Activated T-cell treated with anti-CD3 and anti-CD28 coated beads for 1 hour (primary cell): ENCODE measurements around the gene C8A.

ENCODE experiments used
- DNase-seq: peaks from one replicate; pipeline ENCODE4 v3.0.0-alpha.2; 2020; ENCODE audit warnings: low read depth

Gene C8A

DNA sequence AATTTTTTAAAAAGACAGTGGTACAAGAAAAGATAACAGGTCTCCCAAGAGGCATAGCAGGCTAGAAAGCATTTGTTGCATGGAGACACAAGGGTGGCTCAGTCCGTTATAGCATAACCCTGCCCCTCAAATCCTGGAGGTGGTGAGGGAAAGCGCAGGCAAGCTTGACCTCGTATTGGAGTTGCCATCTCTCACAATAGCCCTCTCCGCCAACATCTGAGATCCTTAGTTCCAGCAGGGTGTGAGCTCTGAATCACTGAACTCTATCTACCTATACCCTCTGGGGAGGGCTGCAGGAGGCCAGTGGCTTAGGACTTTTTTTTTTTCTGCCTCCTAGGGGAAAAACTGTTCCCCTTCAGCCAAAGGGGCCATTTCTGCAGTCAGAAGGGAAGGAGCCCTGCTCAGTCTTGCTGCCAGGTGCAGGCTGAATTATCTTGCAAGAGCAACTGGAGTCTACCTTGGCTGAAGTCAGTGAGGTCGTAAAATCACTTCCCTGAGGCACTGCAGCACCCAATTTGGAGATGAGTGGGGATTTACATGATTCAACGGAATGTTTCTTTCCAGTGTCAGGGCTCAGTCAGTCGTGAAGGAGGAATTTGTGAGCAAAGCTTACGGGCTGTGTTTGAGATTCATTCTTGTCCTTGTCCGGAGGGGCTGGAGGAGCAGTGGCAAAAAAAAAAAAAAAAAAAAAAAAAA is 17.2 kb upstream of the C8A start:
- no peak for DNase-seq

DNA sequence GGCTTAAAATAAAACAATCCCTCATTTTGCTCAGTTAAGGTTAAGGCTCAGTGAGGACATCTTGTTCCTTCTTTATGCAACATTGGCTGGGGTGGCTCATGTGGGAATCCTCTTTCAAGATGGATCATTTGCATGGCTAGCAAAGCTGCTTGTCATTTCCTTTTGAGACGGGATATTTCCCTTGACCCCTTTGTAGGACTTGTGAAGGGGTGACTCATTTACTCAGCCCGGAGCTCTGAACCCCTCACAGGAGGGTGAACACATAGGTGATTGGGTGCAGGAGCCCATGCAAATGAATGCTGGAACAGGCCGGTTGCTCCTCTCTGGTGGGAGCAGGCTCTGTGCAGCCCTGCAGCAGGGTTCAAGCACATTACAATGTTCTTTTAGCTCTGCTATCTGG is 15.8 kb upstream of the C8A start:
- no peak for DNase-seq

DNA sequence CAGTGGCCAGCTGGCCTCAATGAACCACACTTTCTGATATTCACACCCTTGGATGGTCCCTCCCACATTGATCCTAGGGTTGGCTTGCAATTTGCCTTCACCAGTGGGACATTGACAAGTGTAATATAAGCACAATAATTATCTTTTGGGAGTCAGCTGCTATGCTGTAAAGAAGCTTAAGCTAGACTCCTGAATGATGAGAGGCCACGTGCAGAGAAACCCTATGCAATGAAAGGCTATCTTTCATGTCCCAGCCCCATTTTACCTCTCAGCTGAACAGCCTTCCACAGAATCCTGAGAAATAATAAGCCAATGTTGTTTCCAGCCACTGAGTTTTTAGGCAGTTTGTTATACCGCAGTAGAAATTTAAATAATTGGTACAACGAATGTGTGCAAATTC is 11.1 kb upstream of the C8A start:
- DNase-seq, result no peak

DNA sequence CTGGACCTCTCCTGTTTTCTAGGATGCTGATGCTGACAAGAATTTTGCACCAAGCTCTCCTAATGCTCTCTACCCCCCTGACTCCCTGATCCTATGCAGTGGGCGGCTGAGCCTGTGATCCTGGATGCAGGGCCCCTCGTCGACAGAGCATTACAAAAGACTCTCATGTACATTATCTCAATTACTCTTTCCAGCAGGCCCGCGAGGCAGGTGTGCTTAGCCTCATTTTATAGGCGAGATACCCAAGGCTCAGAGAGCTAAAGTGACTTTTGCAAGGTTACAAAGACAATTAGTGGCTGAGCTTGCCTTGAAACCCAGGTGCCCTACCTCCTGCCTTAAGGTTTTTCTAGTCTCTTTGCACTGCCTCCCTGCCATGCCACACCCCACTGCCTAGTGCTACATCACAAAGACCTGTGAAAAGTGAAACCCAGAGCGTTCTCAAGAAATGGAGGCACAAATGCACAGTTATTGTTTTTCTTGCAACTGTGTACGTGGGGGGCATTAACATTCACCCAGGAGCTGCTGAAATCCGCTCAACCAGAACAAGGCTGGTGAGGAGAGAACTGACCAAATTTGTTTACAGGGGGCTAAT is 10.0 kb upstream of the C8A start:
- DNase-seq, result no peak

DNA sequence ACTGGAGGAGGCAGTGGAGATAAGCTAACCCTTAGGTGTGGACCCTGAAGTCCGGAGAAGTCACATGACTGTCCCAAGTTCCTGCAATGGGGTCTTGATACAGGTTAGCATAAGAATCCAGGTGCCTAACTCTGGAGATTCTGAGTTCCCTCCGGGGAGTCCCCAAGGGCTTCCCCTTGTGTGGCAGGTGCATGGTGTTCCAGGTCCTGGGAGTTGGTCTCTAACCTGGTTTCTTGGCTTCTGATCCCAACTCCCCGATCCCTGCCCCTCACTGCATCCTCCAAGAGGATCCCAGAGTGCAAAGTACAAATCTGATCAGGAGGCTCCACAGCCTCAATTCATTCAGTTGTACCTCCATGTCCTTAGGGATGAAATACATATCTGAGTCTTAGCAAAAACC is 9.3 kb upstream of the C8A start:
- DNase-seq, result no peak

DNA sequence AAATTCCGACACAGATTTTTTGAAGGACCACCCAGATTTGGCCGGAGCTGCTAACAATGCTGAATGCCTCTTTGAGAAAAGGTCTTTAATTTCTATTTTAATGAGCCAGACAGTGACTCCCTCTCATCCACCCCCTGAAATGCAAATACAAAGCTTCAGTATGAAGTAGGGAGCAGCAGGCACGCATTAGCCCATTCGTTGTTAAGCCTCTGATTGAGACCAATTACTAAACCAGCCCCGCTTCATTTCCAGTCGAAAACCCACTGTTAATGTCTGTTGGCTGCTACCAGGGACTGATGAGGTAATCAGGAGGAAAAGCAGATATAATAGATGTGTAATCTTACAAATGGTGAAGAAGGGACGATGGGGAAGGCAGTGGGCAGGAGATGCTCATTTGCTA is 4.8 kb upstream of the C8A start:
- DNase-seq, result no peak

DNA sequence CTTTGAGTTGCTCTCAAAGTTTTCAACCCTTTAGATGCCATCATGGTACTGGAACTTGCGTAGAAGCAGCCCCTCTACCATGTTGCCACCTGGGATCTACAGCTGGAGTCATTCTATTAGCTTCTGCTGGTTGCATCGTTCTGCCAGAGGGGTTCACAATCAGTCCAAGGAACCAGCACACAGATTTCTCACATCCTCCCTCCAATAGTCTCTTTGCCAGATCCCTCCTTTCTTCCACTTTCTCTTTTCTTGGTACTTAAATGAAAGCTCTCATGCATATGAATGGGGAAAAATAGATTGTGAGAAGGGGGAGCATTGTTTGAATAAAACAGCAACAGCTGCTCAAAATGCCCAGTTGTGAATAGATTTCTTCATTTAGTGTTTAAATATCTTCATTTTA is 4.2 kb upstream of the C8A start:
- DNase-seq, result no peak

DNA sequence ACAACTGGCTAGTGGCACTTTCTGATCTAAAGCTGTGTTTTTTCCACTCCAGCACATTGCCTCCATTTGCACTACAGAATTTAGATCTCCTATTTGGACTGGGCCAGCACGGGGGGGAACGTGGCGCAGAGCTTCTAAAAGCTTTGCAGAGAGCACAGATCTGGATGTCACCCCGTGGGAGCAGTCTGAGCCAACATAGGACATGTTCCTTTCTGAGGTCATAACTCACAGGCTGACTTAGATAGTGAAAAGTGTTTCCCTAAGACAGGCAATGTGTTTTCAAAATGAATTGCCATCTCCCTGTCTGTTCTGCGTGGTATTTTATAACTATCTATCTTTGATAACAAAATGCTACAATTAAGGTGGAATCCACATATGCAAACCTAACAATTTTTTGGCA is 3.7 kb upstream of the C8A start:
- DNase-seq, result no peak

DNA sequence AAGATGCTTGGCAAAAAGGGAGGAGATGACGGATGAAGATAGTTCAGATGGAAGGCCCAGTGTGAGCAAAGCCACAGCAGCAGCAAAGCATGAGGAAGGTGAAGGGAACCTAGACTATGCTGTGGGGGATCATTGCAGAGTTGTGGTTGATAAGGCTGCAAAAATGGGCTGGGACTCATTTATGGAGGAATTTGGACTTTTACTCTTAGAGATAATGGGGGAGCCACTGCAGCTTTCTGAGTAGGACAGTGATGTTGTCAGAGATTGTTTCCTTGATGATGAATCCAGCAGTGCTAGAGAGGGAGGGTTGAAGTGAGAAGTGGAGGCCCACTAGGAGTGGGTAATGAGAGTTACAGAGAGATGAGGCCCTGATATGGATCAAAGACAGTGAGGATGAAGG is 2.1 kb upstream of the C8A start:
- no peak for DNase-seq

DNA sequence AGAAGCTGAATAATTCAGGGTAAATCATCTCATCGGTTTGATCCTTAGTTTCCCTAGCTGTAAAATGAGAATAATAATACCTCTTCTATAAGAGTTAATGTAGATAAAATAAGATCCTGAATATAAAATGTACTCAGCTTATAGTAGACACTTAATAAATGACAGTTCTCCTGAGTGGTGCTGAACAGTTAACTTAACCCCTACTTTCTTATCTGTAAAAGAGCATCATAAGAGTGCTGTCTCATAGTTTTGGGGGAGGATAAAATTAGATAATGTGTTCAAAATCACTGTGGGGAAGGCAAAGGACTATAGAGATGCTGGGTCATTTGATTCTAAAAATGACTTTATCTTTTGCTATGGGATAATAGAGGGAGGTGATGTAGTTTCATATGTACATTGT is 593 bp downstream of the C8A start:
- DNase-seq, result no peak

DNA sequence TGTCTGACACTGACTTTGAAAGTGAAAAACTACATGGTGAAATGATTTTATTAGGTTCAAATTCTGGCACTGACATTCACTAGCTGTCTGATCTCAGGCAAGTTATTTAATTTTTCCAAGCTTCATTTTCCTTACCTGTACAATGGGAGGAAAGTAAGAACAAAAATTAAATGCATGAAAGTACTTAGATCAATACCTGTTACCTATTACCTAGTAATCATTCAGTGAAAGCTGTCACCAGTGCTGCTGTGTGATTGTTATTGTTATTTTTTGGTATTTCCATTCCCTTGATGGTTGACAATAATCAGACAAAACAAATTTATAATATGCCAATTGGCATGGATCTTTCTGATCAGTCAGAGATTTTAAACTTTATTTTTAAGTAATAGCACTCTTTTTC is 1.6 kb downstream of the C8A start:
- DNase-seq, result no peak

DNA sequence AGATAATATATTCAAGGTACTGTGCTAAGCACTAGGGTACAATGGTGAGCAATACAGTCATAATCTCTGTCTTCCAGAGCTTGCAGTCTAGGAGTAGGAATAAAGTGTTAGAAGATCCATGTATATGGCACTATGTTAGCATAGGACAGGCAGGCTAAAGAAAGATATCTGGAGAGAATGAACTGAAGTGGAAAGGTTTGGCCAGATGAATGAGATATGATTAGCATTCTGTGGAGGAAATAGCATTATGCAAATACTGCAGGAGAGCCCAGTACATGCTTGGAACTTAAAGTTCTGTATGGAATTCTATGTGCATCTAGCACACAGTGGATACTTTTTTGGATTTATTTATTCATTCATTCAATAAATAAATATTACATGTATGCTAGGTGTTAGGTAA is 4.7 kb downstream of the C8A start:
- no peak for DNase-seq

DNA sequence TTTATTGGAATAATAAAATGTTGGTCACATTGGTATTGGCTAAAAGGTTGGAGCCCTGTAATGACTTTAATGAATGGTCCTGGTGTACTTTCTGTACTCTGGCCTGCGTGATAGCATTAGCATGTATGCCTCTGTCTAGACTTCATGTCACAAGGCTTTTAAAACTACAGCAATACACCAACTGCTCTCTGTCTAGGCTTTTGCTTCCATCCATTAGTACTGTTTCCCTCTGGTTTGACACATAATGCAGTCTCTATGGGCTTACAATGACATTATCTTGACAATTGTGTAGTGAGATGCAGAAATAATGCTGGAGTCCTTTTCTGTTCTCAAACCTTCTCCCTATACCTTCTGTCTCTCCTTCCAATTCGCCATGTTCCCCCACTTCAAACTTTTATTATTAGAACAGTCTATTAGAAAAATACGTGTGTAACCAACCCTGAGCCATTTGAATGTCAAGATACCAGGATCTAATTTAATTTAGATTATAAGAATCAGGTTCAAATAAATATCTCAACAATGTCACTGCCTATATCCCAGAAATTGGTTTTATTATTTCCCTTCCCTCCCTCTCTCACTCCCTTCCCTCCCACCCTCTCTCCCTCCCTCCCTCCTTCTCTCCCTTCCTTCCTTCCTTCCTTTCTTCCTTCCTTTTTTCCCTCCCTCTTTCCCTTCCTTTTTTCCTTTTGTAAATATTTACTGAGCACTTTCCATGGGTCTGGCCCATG is 8.8 kb downstream of the C8A start:
- no peak for DNase-seq

DNA sequence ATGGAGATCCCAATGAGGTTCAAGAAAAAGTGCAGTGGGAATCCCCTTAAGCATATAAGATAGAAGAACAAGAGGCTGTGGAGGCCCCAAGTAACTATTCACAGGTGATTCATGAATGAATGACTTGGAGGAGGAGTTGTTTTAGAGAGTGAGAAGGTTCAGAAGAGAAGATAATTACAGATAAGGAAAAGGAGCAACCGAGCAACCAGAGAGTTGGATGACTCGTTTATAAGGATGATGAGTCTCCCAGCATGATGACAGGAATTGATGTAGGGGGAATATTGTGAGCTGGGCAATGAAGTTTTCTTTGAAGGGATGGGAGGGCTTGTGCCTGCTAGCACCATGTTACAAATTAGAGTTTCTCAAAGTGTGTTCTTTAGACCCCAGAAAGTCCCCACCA is 9.8 kb downstream of the C8A start:
- no peak for DNase-seq

DNA sequence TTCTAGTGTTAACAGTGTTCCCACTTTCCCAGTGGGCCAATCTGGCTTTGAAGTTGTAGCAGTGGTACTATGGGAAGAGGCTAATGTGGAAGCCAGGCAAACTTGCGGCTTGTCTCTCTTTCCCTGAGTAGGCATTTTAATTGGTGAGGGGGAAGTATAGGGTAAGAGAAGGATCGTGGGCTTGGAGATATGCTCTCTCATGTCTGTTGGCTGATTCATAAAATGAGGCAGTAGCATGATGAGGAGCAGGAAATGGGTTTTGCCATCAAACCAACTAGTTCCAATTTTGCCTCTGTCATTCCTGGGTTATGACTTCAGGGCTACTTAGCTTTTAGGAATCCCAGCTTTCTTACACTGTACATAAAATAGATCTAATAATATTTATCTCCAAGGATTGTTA is 12.1 kb downstream of the C8A start:
- no peak for DNase-seq

DNA sequence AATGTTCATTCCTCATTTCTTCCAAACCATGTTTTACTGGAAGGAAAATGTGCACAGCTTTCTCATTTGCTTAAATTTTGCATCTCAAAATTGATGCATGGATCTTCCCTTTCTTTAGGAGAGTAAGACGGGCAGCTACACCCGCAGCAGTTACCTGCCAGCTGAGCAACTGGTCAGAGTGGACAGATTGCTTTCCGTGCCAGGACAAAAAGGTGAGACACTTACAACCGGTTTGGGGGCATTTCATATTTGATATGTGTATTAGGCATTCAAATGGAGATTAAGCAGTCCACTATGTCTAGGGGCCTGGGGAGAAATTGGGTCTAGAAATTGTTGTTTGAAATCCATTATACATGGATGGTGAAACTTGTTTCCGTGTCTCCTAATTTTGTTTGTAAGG is 12.9 kb downstream of the C8A start:
- DNase-seq, result no peak

DNA sequence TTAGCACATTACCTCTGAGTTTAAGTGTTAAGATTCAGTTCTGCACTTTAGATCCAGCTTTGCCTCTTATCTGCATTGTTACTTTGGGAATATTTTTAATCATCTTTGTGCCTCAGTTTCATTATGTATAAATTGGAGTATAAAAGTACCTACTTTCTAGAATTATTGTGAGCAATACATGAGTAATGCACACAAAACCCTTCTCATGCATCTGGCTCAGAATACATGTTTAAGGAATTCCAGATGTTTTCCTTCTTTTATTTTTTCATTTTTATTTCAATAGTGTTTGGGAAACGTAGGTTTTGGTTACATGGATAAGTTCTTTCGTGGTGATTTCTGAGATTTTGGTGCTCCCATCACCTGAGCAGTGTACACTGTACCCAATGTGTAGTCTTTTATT is 14.2 kb downstream of the C8A start:
- DNase-seq, result no peak

DNA sequence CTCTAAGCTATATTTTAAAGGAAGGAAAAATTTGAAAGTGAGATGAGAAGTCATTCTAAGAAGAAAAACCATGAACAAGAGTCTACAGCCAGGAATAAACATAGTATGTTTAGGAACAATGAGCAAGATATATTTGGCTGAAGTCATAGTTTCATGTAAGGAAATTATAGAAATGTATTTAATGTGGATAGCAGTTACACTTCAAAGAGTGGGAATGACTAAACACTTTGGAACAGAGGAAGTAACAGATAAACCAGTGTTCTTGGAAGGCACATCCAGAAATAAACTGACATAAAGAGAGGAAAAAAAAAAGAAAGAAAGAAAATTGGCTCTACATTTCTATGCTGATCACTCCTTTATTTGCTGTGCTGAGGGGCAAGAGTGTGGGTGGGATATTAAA is 18.0 kb downstream of the C8A start:
- DNase-seq, result no peak

DNA sequence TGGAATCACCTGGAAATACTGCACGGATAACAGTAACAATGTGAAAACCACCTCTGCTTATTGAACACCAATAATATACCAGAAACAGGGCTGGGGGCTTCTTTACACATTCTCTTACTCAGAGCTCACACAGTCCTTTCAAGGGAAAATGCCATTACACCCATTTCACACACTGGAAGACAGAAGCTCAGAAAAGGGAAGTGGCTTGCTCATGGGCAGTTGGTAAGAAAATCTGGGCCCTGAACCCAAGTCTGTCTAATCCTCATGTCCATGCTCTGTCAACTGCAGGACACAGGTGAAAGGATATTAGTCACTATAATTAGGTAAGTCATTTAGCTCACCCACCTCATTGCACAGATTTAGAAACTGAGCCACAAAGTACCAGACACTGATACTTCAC is 18.6 kb downstream of the C8A start:
- no peak for DNase-seq

DNA sequence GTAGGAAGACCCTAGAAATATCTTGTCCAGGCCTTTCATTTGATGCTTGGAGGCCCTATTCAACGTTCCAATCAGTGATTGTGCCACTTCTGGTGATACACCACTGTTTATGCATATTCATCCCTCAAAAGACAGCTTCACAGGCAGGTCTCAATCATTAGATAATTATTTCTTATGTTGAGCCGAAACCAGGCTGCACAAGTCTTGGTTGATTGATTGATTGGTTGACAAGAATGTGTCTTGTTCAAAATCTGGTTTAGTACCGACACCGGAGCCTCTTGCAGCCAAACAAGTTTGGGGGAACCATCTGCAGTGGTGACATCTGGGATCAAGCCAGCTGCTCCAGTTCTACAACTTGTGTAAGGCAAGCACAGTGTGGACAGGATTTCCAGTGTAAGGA is 20.1 kb downstream of the C8A start:
- no peak for DNase-seq

DNA sequence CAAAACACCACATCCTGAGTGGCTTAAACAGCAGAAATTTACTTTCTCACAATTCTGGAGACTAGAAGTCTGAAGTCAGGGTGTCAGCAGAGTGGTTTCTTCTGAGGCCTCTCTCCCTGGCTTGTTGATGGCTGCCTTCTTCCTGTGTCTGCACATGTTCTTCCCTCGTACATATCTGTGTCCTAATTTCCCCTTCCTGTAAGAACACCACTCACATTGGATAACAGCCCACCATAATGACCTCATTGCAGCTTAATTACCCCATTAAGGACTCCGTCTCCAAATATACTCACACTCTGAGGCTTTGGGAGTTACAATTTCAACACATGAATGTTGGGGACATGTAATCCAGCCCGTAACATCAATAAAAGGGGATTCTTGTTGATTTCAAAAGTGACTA is 23.4 kb downstream of the C8A start:
- no peak for DNase-seq

DNA sequence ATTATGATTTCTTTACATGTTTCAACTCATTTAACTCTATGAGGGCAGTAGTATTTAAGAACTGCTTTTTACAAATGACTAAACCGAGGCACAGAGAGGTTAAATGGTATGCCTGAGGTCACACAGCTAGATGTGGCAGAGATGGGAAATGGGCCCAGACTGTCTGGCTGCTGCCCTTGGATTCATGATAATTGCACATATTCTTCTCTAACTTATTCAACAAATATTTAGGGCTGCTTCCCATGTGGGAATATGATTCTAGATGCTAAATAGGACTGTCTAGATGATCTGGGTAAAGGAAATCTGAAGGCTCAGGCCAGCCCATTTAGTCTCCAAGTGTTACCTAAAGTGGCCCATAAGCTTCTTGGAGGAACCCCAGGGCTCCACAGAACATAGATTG is 26.2 kb downstream of the C8A start:
- DNase-seq, result no peak

DNA sequence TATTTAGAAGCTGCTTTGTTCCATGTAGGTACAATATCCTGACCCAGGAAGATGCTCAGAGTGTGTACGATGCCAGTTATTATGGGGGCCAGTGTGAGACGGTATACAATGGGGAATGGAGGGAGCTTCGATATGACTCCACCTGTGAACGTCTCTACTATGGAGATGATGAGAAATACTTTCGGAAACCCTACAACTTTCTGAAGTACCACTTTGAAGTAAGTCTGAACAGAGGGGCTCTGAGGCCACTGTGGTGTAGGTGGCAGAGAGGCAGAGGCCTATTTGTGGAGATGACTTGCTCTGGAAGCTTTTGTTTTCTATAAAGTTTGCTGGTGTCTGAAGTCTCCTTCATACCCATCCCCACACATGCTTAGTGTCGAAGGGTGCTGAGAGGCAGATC is 26.8 kb downstream of the C8A start:
- DNase-seq, result no peak

DNA sequence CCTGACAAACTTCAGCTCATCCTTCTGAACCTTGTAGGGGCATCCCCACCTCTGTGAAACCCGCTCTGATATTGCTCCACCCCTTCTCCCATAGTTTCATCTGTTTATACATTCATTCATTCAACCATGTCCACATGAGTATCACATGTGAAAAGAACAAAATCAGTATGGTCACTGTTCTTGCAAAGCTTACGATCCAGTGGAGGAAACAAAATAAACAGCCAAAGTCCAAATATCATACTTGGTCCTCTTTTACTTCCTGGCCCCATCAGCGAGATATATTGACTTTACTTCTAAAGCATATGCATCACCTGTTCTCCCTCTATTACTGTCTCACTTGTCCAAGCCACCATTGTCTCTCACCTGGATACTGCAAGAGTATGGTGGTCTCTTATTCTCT is 35.6 kb downstream of the C8A start:
- no peak for DNase-seq
